Hypothalamus (tissue), 51 donors: ENCODE results near the gene IQGAP3.

Experiments
- DNase-seq, 51 donors: peaks; one replicate each; lab custom pipeline; 2025; lab: John Stamatoyannopoulos, UW

IQGAP3 gene

GRCh38 chr1:156486421-156487344 is 85.7 kb downstream of the IQGAP3 start:
- peak in 31 of 51 donors; percentile 18 to 81 (median 57) for DNase-seq

- DNase-seq: no peak
Measured at GRCh38 chr1:156485984-156486383, 86.4 kb downstream of the IQGAP3 start.

GRCh38 chr1:156484480-156485058 is 87.8 kb downstream of the IQGAP3 start:
- no peak for DNase-seq

DNA sequence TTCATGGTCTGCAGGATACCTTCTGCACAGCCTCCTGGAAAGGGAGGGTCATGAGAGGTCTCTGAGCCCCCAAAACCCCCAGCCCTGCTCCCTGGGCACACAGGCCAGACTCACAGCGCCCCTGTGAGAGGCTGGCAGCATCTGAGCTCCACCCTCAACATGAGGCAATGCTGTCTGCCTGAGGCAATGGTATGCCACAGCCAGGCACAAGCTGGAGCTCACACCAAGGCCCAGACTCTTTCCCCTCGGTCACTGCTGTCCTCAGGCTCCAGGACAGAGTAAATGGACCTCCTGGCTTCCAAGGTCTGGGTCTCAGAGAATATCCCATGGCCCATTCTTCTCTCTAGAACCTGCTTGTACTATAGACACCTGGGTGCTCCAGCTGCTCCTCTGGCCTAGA is 89.0 kb downstream of the IQGAP3 start:
- no peak for DNase-seq

GRCh38 chr1:156482276-156482675 is 90.1 kb downstream of the IQGAP3 start:
- DNase-seq: peak in 1 of 51 donors; percentile 50

- DNase-seq: no peak
Measured at GRCh38 chr1:156481527-156481926, 90.8 kb downstream of the IQGAP3 start.

GRCh38 chr1:156480411-156481192 is 91.8 kb downstream of the IQGAP3 start:
- peak in 30 of 51 donors; percentile 15 to 73 (median 32) for DNase-seq

- no peak for DNase-seq
Measured at GRCh38 chr1:156480016-156480370, 92.4 kb downstream of the IQGAP3 start.

DNA sequence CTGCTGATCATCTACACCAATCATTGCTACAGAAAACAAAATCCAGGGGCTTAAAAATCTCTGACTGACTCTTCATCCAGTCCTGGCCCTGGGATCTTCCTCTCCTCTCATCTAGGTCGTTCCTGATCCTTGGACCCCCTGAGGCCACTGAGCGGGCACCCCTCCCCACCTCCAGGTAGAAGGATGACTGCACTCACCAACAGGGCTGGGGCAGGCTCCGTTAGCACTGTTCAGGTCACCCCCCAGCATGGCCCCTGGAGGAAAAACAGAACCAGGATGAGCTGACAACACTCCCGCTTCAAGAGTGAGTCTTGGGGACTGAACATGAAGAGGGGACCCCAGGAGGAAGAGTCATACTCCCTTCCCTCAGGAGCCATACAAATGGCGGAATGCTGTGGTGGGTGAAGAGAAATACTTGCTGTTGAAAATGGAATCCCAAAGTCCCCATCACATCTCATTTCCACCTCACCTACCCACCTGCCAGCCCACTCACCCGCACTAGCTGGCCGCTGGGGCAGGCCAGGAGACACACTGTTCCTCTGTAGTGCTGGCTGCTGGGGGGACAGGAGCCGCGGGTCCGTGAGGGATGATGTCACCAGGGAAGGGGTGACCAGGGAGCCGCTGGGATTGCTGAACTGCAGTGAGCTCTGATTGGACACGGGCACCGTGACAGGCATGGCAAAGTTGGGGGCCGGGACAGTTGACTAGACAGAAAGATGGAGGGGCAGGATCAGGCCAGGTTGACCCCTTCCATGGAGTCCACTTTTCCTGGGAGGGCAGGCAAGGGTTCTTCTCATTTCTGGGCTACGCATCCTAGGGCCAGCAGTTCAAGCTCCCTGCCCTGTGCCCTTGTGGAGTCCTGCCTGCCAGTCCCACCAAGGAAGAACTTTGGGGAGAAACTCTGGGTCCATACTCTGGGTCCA is 93.0 kb downstream of the IQGAP3 start:
- DNase-seq: no peak

DNA sequence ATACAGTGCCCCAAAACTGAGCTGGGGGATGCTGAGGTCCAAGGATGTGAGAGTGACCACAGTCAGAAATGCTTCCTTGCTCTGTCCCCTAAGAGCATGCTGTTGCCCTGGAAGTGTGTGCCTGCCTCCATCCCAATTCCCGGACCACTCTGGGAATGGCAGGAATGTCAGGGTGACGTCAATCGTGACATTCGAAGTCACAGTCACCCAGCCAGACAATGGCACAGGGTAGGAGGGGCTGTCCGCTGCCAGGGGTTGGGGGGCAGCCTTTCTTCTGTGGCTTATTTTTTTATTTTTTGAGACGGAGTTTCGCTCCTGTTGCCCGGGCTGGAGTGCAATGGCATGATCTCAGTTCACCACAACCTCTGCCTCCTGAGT is 94.1 kb downstream of the IQGAP3 start:
- no peak for DNase-seq

DNA sequence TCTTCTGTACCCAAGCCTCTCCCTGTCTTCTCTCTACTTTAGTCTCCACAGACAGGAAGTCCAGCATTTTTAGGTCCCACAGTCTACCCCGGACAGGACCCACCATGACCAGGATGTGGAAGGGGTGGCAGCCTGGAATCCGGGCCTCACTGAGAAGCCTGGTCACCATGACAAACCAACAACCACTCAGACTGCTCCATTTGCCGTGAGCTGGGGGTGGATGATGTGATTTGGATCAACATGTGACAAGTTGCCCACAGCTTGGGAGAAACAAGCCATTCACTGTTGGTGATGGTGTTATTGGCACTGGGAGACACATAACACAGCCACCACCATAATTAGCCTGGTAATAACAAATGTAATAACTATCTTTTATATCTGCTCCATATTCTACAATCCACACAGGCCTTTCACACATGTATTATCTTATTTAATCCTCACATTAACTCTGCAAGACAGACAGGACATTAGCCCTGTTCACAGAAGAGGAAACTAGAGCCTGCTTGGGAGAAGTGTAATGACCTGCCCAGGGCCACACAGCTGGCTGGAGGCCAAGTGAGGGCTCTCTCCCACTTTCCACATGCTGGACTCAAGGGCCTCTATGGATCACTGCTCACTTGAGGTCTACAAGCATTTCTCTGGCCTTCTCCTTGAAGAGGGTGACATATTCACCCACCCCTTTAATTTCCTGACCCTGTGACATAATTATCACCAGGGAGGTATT is 94.7 kb downstream of the IQGAP3 start:
- DNase-seq: peak in 10 of 51 donors; percentile 11 to 56 (median 21)

DNA sequence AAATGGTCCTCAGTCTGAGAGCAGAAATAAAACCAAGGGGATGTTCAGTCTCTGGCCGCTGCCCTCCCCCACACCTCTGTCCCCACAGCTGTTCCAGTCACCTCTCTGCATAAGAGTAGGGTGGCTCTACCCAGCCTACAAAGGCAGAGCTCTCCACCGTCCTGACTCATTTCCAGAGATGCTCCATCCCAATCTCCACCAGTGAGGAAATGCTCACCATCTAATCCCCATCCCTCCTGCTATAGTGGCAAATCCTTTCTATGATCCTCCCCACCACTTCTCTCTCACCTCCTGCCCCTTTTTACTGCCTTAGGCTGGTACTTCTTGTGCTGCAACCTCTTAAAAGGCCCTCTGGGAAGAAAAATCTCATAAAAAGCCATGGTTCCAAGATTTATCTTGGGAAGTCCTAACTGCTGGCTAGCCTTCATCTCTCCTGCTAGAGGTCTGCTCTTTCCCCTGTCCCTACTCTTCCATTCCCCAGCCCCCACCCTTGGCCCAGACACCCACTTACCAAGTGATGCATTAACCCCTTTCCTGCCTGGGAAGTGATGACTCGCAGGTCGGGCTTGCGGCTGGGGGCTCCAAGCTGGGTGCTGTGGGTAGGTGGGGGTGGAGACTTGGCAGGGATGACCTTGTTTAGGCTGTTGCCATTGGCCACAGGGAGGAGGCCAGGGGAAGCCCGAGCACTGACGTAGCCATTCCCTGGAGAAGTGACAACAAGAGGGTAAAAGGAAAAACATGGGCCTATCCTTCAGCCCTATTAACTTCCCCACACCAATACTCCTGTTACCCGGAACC is 95.7 kb downstream of the IQGAP3 start:
- DNase-seq: peak in 1 of 51 donors; percentile 21

GRCh38 chr1:156475568-156476500 is 96.5 kb downstream of the IQGAP3 start:
- peak in 33 of 51 donors; percentile 18 to 83 (median 47) for DNase-seq
